ENCODE results near the gene SLC22A23. TPM values are rescaled to one million over a fixed set of nuclear protein-coding genes. Genes with fewer than 3 reads are reported as not detected.

SLC22A23 gene
- total RNA-seq, 2 experiments from 2014 or later = 0.23 to 0.24 TPM

- H3K36me3 Mint-ChIP-seq (ENCODE audit: low read depth) = no peaks in the 10 kb centered on the region
Measured at GRCh38 chr6:3359973-3360726, 96.7 kb downstream of the SLC22A23 start.

GRCh38 chr6:3359101-3359752, 97.6 kb downstream of the SLC22A23 start:
- Mint-ChIP-seq H3K4me1 (ENCODE audit: low read depth) (peaks cover 5% of the 10 kb centered on the region), H3K9me3 (ENCODE audit: insufficient read depth) (no peaks in the 10 kb centered on the region), H3K27ac (no peak overlapping the region), H3K27me3 (ENCODE audit: low read depth) (peaks cover 25% of the 10 kb centered on the region), H3K4me3 (no peak overlapping the region), H3K36me3 (ENCODE audit: low read depth) (no peaks in the 10 kb centered on the region)
- ATAC-seq (no peak), DNase-seq (no peak)
- CTCF ChIA-PET = no interaction called here
- POLR2A ChIA-PET = no interaction called here

More at GRCh38 chr6:3359973-3360726, 96.7 kb downstream of the SLC22A23 start:
- Mint-ChIP-seq H3K27ac (no peak overlapping the region), H3K27me3 (ENCODE audit: low read depth) (peaks cover 17% of the 10 kb centered on the region), H3K9me3 (ENCODE audit: insufficient read depth) (no peaks in the 10 kb centered on the region), H3K4me3 (no peak overlapping the region), H3K4me1 (ENCODE audit: low read depth) (peaks cover 5% of the 10 kb centered on the region)
- no peak for DNase-seq
- ChIA-PET CTCF (no interaction called here), POLR2A (no interaction called here)
- ATAC-seq = no peak

- CTCF ChIA-PET = no interaction called here
- Mint-ChIP-seq H3K27ac (no peak overlapping the region), H3K4me1 (ENCODE audit: low read depth) (peaks cover 5% of the 10 kb centered on the region), H3K36me3 (ENCODE audit: low read depth) (no peaks in the 10 kb centered on the region), H3K9me3 (ENCODE audit: insufficient read depth) (no peaks in the 10 kb centered on the region), H3K27me3 (ENCODE audit: low read depth) (peaks cover 28% of the 10 kb centered on the region), H3K4me3 (no peak overlapping the region)
- DNase-seq (no peak), ATAC-seq (no peak)
- POLR2A ChIA-PET = no interaction called here
Measured at GRCh38 chr6:3358413-3359100, 98.3 kb downstream of the SLC22A23 start.

GRCh38 chr6:3357678-3358077, 99.2 kb downstream of the SLC22A23 start:
- POLR2A ChIA-PET = no interaction called here
- H3K27ac Mint-ChIP-seq = no peak overlapping the region
- CTCF ChIA-PET = no interaction called here

GRCh38 chr6:3356824-3357420, 99.9 kb downstream of the SLC22A23 start:
- DNase-seq (no peak), ATAC-seq (no peak)
- Mint-ChIP-seq H3K36me3 (ENCODE audit: low read depth) (no peaks in the 10 kb centered on the region), H3K4me1 (ENCODE audit: low read depth) (peaks cover 5% of the 10 kb centered on the region), H3K27me3 (ENCODE audit: low read depth) (peaks cover 31% of the 10 kb centered on the region), H3K9me3 (ENCODE audit: insufficient read depth) (no peaks in the 10 kb centered on the region), H3K27ac (no peak overlapping the region), H3K4me3 (no peak overlapping the region)
- ChIA-PET POLR2A (no interaction called here), CTCF (no interaction called here)

More at GRCh38 chr6:3357678-3358077, 99.2 kb downstream of the SLC22A23 start:
- H3K36me3 Mint-ChIP-seq (ENCODE audit: low read depth) = no peaks in the 10 kb centered on the region
- no peaks in the 10 kb centered on the region for H3K9me3 Mint-ChIP-seq (ENCODE audit: insufficient read depth)
- ATAC-seq (no peak), DNase-seq (no peak)
- peaks cover 5% of the 10 kb centered on the region for H3K4me1 Mint-ChIP-seq (ENCODE audit: low read depth)
- no peak overlapping the region for H3K4me3 Mint-ChIP-seq
- peaks cover 28% of the 10 kb centered on the region for H3K27me3 Mint-ChIP-seq (ENCODE audit: low read depth)

DNA sequence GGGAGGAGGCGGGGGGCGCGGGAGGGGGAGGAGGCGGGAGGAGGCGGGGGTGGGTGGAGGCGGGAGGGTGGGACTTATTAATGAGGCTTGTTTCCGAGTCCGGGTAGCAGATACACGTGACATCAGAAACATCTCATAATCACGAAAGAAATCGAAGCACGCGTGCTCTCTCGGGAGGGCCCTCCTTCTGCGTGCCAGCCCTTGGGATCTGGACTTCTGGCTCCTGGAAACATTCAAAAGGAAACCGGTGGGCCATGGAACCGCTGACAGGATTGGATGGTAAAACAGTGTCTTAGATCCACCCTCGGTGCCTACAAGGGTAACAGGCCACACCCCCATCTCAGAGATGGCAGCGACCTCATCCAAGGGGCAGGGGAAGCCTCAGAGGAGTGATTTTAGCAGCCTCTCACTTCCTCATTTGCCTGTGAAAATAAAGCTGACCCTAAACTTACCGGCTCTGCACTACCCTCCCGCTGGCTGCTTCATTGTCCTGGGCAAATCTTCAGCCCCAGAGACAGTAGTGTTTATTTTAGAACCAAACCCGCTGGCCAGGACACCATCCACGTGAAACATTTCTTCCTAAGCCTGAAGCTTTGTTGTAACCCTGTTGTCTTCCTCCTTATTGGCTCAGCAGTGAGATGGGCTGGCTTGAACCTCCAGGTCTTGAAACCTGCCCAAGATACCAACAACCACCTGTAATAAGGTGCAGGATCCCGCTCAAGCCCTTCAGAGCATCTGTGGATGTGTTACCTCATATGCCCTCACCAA, 100.6 kb downstream of the SLC22A23 start:
- ChIA-PET CTCF (no interaction called here), POLR2A (no interaction called here)
- peaks cover 5% of the 10 kb centered on the region for H3K4me1 Mint-ChIP-seq (ENCODE audit: low read depth)
- H3K36me3 Mint-ChIP-seq (ENCODE audit: low read depth) = no peaks in the 10 kb centered on the region
- DNase-seq (peak; percentile 50), ATAC-seq (peak; percentile 85)
- H3K27ac Mint-ChIP-seq = no peak overlapping the region
- peaks cover 31% of the 10 kb centered on the region for H3K27me3 Mint-ChIP-seq (ENCODE audit: low read depth)
- peak overlapping the region; percentile 32 for H3K4me3 Mint-ChIP-seq
- H3K9me3 Mint-ChIP-seq (ENCODE audit: insufficient read depth) = no peaks in the 10 kb centered on the region

DNA sequence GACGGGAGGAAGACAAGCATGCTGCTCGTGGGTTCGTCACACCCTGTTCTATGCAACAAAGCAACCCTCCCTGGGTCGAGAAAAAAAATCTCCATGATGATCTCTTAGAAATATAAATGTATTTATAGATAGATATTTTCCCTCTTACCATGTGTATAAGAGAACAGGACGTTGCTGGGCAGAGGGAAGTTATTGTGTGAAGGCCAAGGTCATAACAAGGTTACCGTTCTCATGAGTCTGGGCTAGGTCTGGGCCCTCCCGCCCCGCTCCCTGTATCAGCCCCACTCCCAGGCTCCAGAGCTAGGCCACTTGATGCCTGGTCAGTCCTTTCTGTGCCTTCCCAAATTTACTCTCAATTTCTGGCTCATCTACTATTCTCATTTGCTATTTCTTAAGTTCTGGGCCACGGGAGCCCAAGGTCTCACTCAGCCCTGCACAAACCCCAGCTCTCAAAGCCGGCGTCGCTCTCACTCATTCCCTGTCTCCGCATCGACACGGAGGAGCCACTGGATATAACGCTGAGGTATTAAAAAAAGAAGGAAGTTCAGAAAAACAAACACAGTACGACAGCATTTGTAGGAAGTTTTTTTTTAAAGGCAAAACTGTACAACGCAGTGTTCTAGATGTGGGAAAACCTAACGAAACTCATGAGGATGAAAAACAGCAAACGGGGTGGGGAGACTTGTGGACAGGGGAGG, 101.3 kb downstream of the SLC22A23 start:
- ChIA-PET CTCF (no interaction called here), POLR2A (no interaction called here)
- Mint-ChIP-seq H3K9me3 (ENCODE audit: insufficient read depth) (no peaks in the 10 kb centered on the region), H3K4me3 (peak overlapping the region; percentile 55), H3K4me1 (ENCODE audit: low read depth) (peaks cover 5% of the 10 kb centered on the region), H3K36me3 (ENCODE audit: low read depth) (no peaks in the 10 kb centered on the region), H3K27me3 (ENCODE audit: low read depth) (peaks cover 31% of the 10 kb centered on the region), H3K27ac (no peak overlapping the region)
- no peak for ATAC-seq
- no peak for DNase-seq

GRCh38 chr6:3355011-3355357, 101.9 kb downstream of the SLC22A23 start:
- no peaks in the 10 kb centered on the region for H3K36me3 Mint-ChIP-seq (ENCODE audit: low read depth)
- no peak overlapping the region for H3K27ac Mint-ChIP-seq
- POLR2A ChIA-PET = no interaction called here
- no peak for DNase-seq
- CTCF ChIA-PET = no interaction called here
- peaks cover 5% of the 10 kb centered on the region for H3K4me1 Mint-ChIP-seq (ENCODE audit: low read depth)
- no peaks in the 10 kb centered on the region for H3K9me3 Mint-ChIP-seq (ENCODE audit: insufficient read depth)
- no peak for ATAC-seq
- no peak overlapping the region for H3K4me3 Mint-ChIP-seq
- peaks cover 31% of the 10 kb centered on the region for H3K27me3 Mint-ChIP-seq (ENCODE audit: low read depth)

DNA sequence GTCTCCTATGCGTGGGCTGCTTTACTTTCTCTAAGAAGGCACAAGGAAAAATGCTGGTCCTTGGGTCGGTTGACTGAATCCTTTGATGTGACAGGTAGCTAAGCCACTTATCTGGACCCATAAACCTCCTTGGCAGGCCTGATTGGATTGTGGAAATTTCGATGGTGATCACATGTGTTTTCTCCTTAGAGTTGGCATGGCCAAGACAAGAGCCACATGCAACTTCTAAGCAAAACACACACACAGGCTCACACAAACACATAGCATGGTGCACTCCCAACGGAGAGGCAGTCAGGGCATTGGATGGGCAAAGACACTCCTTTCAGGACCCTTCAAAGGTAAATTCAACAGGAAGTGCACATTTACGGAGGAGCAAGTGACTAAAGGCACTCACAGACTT, 102.9 kb downstream of the SLC22A23 start:
- no peak for DNase-seq
- H3K27ac Mint-ChIP-seq = no peak overlapping the region
- H3K4me3 Mint-ChIP-seq = no peak overlapping the region
- H3K36me3 Mint-ChIP-seq (ENCODE audit: low read depth) = no peaks in the 10 kb centered on the region
- H3K9me3 Mint-ChIP-seq (ENCODE audit: insufficient read depth) = no peaks in the 10 kb centered on the region
- POLR2A ChIA-PET = no interaction called here
- peaks cover 31% of the 10 kb centered on the region for H3K27me3 Mint-ChIP-seq (ENCODE audit: low read depth)
- H3K4me1 Mint-ChIP-seq (ENCODE audit: low read depth) = peaks cover 5% of the 10 kb centered on the region
- no peak for ATAC-seq
- CTCF ChIA-PET = no interaction called here

- POLR2A ChIA-PET = no interaction called here
- DNase-seq (no peak), ATAC-seq (no peak)
- Mint-ChIP-seq H3K27ac (no peak overlapping the region), H3K4me1 (ENCODE audit: low read depth) (peaks cover 5% of the 10 kb centered on the region), H3K36me3 (ENCODE audit: low read depth) (no peaks in the 10 kb centered on the region), H3K27me3 (ENCODE audit: low read depth) (peaks cover 31% of the 10 kb centered on the region), H3K9me3 (ENCODE audit: insufficient read depth) (no peaks in the 10 kb centered on the region), H3K4me3 (no peak overlapping the region)
- CTCF ChIA-PET = no interaction called here
Measured at GRCh38 chr6:3353213-3353903, 103.5 kb downstream of the SLC22A23 start.

DNA sequence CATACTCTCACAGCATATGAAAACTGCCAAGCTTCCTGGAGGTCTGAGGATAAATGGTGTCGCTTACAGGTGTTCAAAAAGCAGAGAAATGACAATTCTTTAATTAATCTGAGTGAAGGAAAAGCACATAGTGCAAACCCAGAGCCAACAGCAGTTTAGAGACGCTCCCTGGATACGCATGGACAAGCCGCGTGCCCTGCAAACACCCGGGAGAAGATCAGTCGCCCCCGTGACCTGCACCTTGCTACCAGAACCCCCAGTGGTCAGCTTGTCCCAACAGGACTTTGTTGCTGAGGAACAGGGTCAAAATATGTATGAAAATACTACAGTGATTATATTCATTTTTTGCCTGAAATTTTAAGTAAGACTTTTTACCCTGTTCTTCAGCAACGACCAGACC, 104.2 kb downstream of the SLC22A23 start:
- Mint-ChIP-seq H3K36me3 (ENCODE audit: low read depth) (no peaks in the 10 kb centered on the region), H3K9me3 (ENCODE audit: insufficient read depth) (no peaks in the 10 kb centered on the region), H3K4me3 (no peak overlapping the region), H3K27ac (no peak overlapping the region), H3K4me1 (ENCODE audit: low read depth) (peaks cover 5% of the 10 kb centered on the region), H3K27me3 (ENCODE audit: low read depth) (peaks cover 28% of the 10 kb centered on the region)
- ChIA-PET CTCF (no interaction called here), POLR2A (no interaction called here)
- DNase-seq (no peak), ATAC-seq (no peak)

All from activated CD8-positive, alpha-beta T cell treated with anti-CD3 and anti-CD28 coated beads, Interleukin-2, amount 10 ng/mL, durations not matched to agents 7 days and 5 days (primary cell).